ENCODE measurements around the gene NAA20.

Gene NAA20, protein sequence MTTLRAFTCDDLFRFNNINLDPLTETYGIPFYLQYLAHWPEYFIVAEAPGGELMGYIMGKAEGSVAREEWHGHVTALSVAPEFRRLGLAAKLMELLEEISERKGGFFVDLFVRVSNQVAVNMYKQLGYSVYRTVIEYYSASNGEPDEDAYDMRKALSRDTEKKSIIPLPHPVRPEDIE

DNA sequence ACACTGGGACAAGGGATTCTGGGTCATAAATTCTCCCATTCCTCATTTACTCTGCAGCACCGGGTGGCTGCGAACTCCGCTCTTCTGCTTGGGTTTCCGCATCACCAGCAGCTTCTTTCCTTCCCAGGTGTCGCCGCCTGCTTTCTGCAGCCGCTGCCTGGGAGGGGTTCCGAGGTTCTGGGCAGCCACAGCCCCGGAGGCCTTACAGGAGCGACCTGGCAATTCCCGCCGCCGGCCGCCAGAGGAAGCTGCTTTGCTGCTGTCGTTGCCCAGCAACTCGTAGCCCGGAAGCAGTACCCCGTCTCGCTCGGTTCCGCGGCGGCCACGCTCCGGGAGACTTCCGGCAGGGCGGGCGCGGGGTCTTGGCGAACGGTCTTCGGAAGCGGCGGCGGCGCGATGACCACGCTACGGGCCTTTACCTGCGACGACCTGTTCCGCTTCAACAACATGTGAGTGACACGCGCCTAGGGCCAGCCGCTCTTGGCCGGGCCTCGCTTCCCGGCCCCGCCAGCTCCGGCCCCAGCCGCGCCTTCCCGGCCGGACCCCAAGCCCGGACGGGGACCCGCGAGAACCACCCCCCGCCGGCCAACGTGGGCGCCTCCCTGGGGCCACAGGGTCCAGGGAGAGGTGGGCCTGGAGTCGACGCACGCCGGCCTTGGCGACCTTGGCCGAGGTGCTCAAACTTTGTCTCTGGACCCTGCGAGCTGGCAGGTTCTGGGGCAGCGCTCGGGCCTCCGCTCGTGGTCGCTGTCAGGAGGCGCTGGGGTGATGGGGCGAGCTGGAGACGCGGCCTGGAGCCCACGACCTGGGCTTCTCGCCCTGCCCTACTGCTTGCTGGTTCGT lies at the start of gene NAA20:
Gene NAA20 (plus strand): TSS at position 362 of the 843 bp plus-strand sequence. CDS start 35 bp downstream, at position 397.
- DNase-seq (ENCODE audit: low read depth), result peak; percentile 93

- DNase-seq (ENCODE audit: low read depth), result no peak
Observed at GRCh38 chr20:19967445-19967844, 49.7 kb upstream of the NAA20 start.

DNA sequence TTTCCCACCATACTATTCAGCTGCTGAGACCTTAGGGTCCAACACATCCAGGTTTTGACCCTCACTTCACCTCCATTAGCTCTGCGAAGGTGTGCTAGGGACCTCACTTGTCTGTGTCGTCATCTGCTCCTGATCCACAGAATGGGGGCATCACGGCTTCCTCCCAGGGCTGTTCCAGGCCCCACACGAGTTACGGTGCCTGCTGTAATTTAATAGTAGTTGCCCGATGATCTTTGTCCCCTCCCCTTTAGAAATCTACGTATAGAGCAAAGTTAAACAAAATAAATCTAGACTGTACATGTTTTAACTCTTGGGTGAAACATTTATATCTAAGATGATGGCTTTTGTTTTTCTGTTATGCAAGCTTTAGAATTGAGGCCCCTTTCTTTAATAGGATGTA lies 49.1 kb upstream of the NAA20 start:
- no peak for DNase-seq (ENCODE audit: low read depth)

GRCh38 chr20:19968466-19969073 lies 48.6 kb upstream of the NAA20 start:
- no peak for DNase-seq (ENCODE audit: low read depth)

GRCh38 chr20:19969106-19969505 lies 48.1 kb upstream of the NAA20 start:
- DNase-seq (ENCODE audit: low read depth), result no peak

GRCh38 chr20:19969507-19970255 lies 47.5 kb upstream of the NAA20 start:
- no peak for DNase-seq (ENCODE audit: low read depth)

GRCh38 chr20:19970256-19970765 lies 46.9 kb upstream of the NAA20 start:
- DNase-seq (ENCODE audit: low read depth), result no peak

DNA sequence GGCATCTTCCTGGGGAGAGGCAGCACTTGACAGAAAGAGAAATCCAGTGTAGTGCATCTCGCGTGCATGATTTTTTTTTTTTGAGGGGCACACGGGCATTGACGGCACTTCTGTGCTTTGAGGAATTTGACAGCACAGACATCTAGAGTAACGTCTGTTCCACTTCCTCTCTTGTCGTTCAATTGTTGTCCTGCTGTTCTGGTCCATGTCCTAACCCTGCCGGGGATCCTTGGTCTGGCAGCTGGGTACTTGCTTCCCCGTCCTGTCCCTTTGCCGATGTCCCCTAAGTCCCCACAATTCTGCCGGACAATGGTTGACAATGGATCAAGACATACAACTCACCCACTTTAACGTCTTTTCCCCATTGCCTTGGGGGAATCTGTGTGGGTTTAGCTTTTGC lies 46.0 kb upstream of the NAA20 start:
- DNase-seq (ENCODE audit: low read depth), result no peak

GRCh38 chr20:19973961-19974629 lies 43.1 kb upstream of the NAA20 start:
- DNase-seq (ENCODE audit: low read depth), result peak; percentile 50

DNA sequence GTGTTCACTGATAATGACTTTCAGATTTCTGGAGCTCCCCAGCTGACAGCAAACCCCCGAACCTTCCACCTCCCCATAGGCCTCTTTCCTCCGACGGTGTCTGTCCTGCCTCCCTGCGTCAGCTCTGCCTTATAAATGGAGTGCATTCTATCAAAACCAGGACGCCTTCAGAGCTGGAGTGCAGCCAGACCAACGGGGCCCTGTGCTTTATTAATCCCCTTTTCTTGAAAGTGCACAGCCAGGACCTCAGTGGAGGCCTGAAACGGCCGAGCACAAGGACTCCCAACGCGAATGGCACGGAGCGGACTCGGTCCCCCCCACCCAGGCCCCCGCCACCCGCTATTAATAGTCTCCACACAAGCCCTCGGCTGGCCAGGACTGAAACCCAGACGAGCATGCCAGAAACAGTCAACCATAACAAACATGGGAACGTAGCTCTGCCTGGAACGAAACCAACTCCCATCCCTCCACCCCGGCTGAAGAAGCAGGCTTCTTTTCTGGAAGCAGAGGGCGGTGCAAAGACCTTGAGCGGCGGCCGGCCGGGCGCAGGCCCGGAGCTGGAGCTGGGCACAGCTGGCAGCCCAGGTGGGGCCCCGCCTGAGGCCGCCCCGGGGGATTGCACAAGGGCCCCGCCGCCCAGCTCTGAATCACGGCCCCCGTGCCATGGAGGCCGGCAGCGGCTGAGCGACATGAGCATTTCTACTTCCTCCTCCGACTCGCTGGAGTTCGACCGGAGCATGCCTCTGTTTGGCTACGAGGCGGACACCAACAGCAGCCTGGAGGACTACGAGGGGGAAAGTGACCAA lies 42.3 kb upstream of the NAA20 start:
- peak; percentile 86 for DNase-seq (ENCODE audit: low read depth)

- DNase-seq (ENCODE audit: low read depth), result peak; percentile 67
Observed at GRCh38 chr20:19975436-19975799, 41.7 kb upstream of the NAA20 start.

DNA sequence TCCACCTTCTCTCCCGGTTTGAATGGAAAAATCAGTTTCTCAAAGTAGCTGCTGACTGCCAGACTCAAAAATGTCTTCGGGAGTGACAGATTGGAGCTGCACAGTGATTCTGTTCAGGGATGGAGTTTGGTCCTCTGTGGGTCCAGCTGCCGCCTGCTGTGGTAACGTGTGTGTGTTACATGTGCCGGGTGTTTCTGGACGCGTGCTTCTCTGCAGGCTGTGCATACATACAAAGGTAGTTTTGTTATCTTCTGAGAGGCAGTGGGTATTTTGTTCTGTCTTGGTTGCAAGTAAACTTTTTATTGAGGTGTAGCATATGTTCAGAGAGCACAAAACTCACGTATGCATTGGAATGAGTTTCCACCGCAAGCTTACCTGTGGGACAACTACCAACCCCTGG lies 41.3 kb upstream of the NAA20 start:
- peak; percentile 54 for DNase-seq (ENCODE audit: low read depth)

GRCh38 chr20:19976595-19977372 lies 40.4 kb upstream of the NAA20 start:
- DNase-seq (ENCODE audit: low read depth), result peak; percentile 92

DNA sequence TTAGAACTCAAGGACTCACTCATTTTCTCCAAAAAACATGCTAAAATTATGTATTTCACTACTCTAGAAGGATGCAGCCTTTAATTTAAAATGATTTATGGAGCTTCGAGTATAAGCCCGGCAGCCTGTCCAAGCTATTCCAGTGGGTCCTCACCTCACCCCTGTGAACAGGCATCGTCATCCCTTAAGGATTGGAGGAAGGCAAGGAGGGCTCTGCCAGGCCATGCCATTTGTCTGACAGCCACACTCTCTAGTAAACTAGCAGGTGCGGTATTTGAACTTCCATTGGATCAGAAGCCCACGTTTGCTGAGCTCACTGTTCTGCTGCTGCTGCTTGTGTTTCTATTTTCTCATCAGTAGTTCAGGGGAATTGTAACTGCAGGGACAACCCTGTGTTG lies 39.8 kb upstream of the NAA20 start:
- DNase-seq (ENCODE audit: low read depth), result peak; percentile 63

DNA sequence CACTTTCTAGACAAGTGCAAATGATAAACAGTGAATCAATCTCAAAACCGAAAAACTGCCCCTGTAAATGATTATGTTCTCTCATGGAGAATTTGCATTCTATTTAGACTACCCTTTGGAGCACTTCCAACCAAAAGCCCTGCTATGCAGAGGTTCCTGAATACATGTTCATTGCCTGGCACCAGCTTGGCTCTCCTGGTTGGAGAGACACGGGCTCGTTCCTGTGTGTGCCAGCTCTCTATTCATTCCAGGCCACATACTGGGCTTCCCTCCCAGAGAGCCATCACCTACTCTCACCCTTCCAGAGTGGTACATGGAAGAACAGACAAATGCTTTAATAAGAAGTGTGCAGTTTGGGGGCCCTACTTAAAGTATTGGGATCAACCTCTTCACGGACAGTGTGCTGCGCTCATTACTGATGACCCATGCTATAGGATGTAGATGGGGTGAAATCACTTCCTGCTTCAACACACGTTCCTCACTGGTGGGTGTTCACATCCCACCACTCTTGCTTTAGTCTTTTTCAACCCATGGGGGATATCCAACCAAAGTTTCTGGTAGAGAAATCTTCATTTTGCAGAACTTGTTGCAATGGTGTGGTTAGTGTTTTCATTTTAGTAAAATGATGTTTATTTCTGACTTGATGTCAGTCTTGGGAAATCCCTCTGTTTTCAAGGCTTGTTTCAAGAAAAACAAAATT lies 38.5 kb upstream of the NAA20 start:
- DNase-seq (ENCODE audit: low read depth), result peak; percentile 51

DNA sequence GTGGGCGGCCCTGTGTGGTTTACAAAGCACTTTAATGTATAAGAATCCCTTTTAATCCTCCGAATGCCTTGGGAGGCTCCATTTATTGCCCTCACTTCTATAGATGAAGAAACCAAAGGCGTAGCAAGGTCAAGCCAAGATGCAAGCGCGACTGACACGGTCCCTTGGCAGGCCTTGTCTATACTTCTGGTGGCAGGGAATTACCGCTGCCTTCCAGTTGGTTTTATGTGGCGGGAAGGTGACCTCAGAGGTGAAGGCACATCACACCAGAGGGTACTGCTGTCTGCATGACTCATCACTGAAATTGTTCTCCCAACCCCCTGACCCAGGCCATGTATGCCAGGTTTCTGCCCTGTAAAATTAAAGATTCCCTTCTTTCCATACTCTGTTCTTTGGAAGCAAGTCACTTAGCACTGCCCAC lies 36.1 kb upstream of the NAA20 start:
- DNase-seq (ENCODE audit: low read depth), result peak; percentile 69

- peak; percentile 79 for DNase-seq (ENCODE audit: low read depth)
Observed at GRCh38 chr20:19986419-19986818, 30.7 kb upstream of the NAA20 start.

- no peak for DNase-seq (ENCODE audit: low read depth)
Observed at GRCh38 chr20:19987046-19987445, 30.1 kb upstream of the NAA20 start.

GRCh38 chr20:19990850-19991249 lies 26.3 kb upstream of the NAA20 start:
- DNase-seq (ENCODE audit: low read depth), result no peak

Data from ELR (cell line).